ENCODE measurements around the gene LMX1B.

- TF ChIP-seq CTCF (IDR thresholded peaks at IDR 0.05), result no peak
- no peak for TF ChIP-seq POLR2A (IDR thresholded peaks at IDR 0.05)
Measured at GRCh38 chr9:126666155-126666803, 52.6 kb downstream of the LMX1B start.

All from lower leg skin (tissue), 3 donors.